WTC11 (cell line): Measurements from ENCODE around the gene UBE2N.

ENCODE experiments used
- ATF1 ChIP-seq: sonication (generic); formaldehyde crosslinking; IDR thresholded peaks from 2 replicates; pipeline ENCODE4 v1.8.1; 2023; ENCODE audit warnings: mild to moderate bottlenecking, moderate library complexity, missing genetic modification reagents
- ATF6 ChIP-seq: sonication (generic); formaldehyde crosslinking; IDR thresholded peaks from 2 replicates; pipeline ENCODE4 v1.8.1; 2023; ENCODE audit warnings: mild to moderate bottlenecking, missing genetic modification reagents
- JUN ChIP-seq: sonication (generic); formaldehyde crosslinking; IDR thresholded peaks from 2 replicates; pipeline ENCODE4 v1.8.0; 2023; ENCODE audit warnings: mild to moderate bottlenecking, missing genetic modification reagents
- MXD4 ChIP-seq: fragments of 250-450 bp; sonication (Bioruptor Pico); IDR thresholded peaks from 2 replicates; pipeline ENCODE4 v1.8.0; 2021; ENCODE audit warnings: mild to moderate bottlenecking, moderate library complexity, borderline replicate concordance
- NFE2L1 ChIP-seq: sonication (generic); formaldehyde crosslinking; IDR thresholded peaks from 2 replicates; pipeline ENCODE4 v1.8.1; 2023; ENCODE audit warnings: missing genetic modification reagents
- NFYB ChIP-seq: sonication (generic); formaldehyde crosslinking; conservative IDR thresholded peaks from 2 replicates; pipeline ENCODE4 v1.8.0; 2022; ENCODE audit warnings: low read depth, missing genetic modification reagents
- TCF7 ChIP-seq: sonication (generic); formaldehyde crosslinking; IDR thresholded peaks from 2 replicates; pipeline ENCODE4 v1.8.0; 2022; ENCODE audit warnings: mild to moderate bottlenecking, low read depth, missing genetic modification reagents, moderate library complexity
- ZNF416 ChIP-seq: fragments of 250-450 bp; sonication (Bioruptor Pico); IDR thresholded peaks from 2 replicates; pipeline ENCODE4 v1.9.0; 2021; ENCODE audit warnings: mild to moderate bottlenecking, inconsistent platforms
- ZNF671 ChIP-seq: fragments of 250-450 bp; sonication (Bioruptor Pico); IDR thresholded peaks from 2 replicates; pipeline ENCODE4 v1.8.0; 2021; ENCODE audit warnings: mild to moderate bottlenecking
- TF ChIP-seq, protein P1 (sequence below): fragments of 200-600 bp; IDR thresholded peaks from 2 replicates; pipeline ENCODE4 v1.8.0; 2022; ENCODE audit warnings: antibody characterized with exemption
- TF ChIP-seq, protein P2 (sequence below): sonication (generic); formaldehyde crosslinking; conservative IDR thresholded peaks from 2 replicates; pipeline ENCODE4 v1.8.1; 2022; ENCODE audit warnings: mild to moderate bottlenecking, missing genetic modification reagents

- TF ChIP-seq NFE2L1 (CRISPR knock-in tag) (no peak), NFYB (CRISPR knock-in tag) (no peak), ATF1 (no peak), TCF7 (CRISPR knock-in tag) (no peak), JUN (CRISPR knock-in tag) (no peak), MXD4 (CRISPR knock-in tag) (no peak), ZNF671 (CRISPR knock-in tag) (no peak), ATF6 (no peak), ZNF416 (CRISPR knock-in tag) (no peak)
- TF ChIP-seq, protein P1, sequence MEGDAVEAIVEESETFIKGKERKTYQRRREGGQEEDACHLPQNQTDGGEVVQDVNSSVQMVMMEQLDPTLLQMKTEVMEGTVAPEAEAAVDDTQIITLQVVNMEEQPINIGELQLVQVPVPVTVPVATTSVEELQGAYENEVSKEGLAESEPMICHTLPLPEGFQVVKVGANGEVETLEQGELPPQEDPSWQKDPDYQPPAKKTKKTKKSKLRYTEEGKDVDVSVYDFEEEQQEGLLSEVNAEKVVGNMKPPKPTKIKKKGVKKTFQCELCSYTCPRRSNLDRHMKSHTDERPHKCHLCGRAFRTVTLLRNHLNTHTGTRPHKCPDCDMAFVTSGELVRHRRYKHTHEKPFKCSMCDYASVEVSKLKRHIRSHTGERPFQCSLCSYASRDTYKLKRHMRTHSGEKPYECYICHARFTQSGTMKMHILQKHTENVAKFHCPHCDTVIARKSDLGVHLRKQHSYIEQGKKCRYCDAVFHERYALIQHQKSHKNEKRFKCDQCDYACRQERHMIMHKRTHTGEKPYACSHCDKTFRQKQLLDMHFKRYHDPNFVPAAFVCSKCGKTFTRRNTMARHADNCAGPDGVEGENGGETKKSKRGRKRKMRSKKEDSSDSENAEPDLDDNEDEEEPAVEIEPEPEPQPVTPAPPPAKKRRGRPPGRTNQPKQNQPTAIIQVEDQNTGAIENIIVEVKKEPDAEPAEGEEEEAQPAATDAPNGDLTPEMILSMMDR, result no peak
- TF ChIP-seq, protein P2, sequence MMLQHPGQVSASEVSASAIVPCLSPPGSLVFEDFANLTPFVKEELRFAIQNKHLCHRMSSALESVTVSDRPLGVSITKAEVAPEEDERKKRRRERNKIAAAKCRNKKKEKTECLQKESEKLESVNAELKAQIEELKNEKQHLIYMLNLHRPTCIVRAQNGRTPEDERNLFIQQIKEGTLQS, result no peak
Measured at GRCh38 chr12:93448796-93449195, 7.0 kb upstream of the UBE2N start.
